ENCODE measurements around the gene WDR1. TPM values are rescaled to one million over a fixed set of nuclear protein-coding genes. Genes with fewer than 3 reads are reported as not detected.

Gene WDR1
- total RNA-seq, 1 donor from 2014 or later = 370 TPM

- Histone ChIP-seq H3K27me3 (ENCODE audit: control insufficient read depth, insufficient read depth, low read length) (peaks cover 3% of the 10 kb centered on the region), H3K4me3 (ENCODE audit: low read depth, low read length) (no peak overlapping the region), H3K36me3 (ENCODE audit: control insufficient read depth, insufficient read depth, low read length) (no peaks in the 10 kb centered on the region)
- DNase-seq (ENCODE audit: low read depth) = no peak
- no peak for TF ChIP-seq CTCF (IDR thresholded peaks at IDR 0.05; ENCODE audit: insufficient read depth, low read length, poor library complexity, severe bottlenecking)
Observed at GRCh38 chr4:10140866-10141759, 24.5 kb upstream of the WDR1 start.

GRCh38 chr4:10139518-10139917 is 22.9 kb upstream of the WDR1 start:
- Histone ChIP-seq H3K27me3 (ENCODE audit: control insufficient read depth, insufficient read depth, low read length) (peaks cover 3% of the 10 kb centered on the region), H3K36me3 (ENCODE audit: control insufficient read depth, insufficient read depth, low read length) (no peaks in the 10 kb centered on the region), H3K4me3 (ENCODE audit: low read depth, low read length) (no peak overlapping the region)
- TF ChIP-seq CTCF (IDR thresholded peaks at IDR 0.05; ENCODE audit: insufficient read depth, low read length, poor library complexity, severe bottlenecking) = no peak
- DNase-seq (ENCODE audit: low read depth) = no peak

- H3K36me3 ChIP-seq (ENCODE audit: control insufficient read depth, insufficient read depth, low read length) = no peaks in the 10 kb centered on the region
- H3K4me3 ChIP-seq (ENCODE audit: low read depth, low read length) = no peak overlapping the region
- TF ChIP-seq CTCF (IDR thresholded peaks at IDR 0.05; ENCODE audit: insufficient read depth, low read length, poor library complexity, severe bottlenecking) = no peak
- no peak for DNase-seq (ENCODE audit: low read depth)
- peaks cover 2% of the 10 kb centered on the region for H3K27me3 ChIP-seq (ENCODE audit: control insufficient read depth, insufficient read depth, low read length)
Observed at GRCh38 chr4:10135260-10135659, 18.7 kb upstream of the WDR1 start.

- TF ChIP-seq CTCF (IDR thresholded peaks at IDR 0.05; ENCODE audit: insufficient read depth, low read length, poor library complexity, severe bottlenecking) = no peak
- Histone ChIP-seq H3K4me3 (ENCODE audit: low read depth, low read length) (no peak overlapping the region), H3K27me3 (ENCODE audit: control insufficient read depth, insufficient read depth, low read length) (peaks cover 2% of the 10 kb centered on the region), H3K36me3 (ENCODE audit: control insufficient read depth, insufficient read depth, low read length) (no peaks in the 10 kb centered on the region)
- DNase-seq (ENCODE audit: low read depth) = no peak
Observed at GRCh38 chr4:10134141-10134540, 17.5 kb upstream of the WDR1 start.

GRCh38 chr4:10131202-10131601 is 14.6 kb upstream of the WDR1 start:
- no peak for TF ChIP-seq CTCF (IDR thresholded peaks at IDR 0.05; ENCODE audit: insufficient read depth, low read length, poor library complexity, severe bottlenecking)
- no peak overlapping the region for H3K4me3 ChIP-seq (ENCODE audit: low read depth, low read length)
- DNase-seq (ENCODE audit: low read depth) = no peak
- H3K36me3 ChIP-seq (ENCODE audit: control insufficient read depth, insufficient read depth, low read length) = no peaks in the 10 kb centered on the region
- peaks cover 2% of the 10 kb centered on the region for H3K27me3 ChIP-seq (ENCODE audit: control insufficient read depth, insufficient read depth, low read length)

All from kidney epithelial cell (primary cell).